Endothelial cell of umbilical vein (primary cell): Measurements from ENCODE around the gene ATPAF1. TPM values are rescaled to one million over a fixed set of nuclear protein-coding genes. Genes with fewer than 3 reads are reported as not detected.

ENCODE experiments used
- BruUV-seq: library from RNA; stranded (reverse); fragments of 400-500 nt; replicated peaks from 2 replicates; lab custom pipeline; 2021; lab: Mats Ljungman, UMichigan
- CTCF ChIA-PET: fragments of 300-600, 350-600 bp; sonication (Branson Sonifier 250); formaldehyde crosslinking; loops from one replicate; lab custom pipeline; 2021; ENCODE audit warnings: antibody characterized with exemption, inconsistent platforms; lab: Charles Lee
- POLR2A ChIA-PET: fragments of 300-600, 350-600 bp; sonication (Branson Sonifier 250); formaldehyde crosslinking; loops from one replicate; lab custom pipeline; 2021; ENCODE audit warnings: antibody characterized with exemption, inconsistent platforms; lab: Charles Lee
- DNase-seq: peaks from one replicate; pipeline ENCODE4 v3.0.0-alpha.2; 2011; ENCODE audit warnings: low read depth, low spot score
- FAIRE-seq: peaks from 2 replicates; lab custom pipeline; 2011; peaks lifted over from hg19 to GRCh38; lab: Jason Lieb, UNC
- H2AFZ ChIP-seq: 2 replicates; pipeline ENCODE4 v1.6.0; 2012; ENCODE audit warnings: low read depth, low read length, control low read depth, inconsistent platforms
- H3K27ac ChIP-seq: 2 replicates; pipeline ENCODE4 v1.5.1; 2011; ENCODE audit warnings: low read depth, mild to moderate bottlenecking, control low read depth, low read length, moderate library complexity; ENCODE audit not compliant: insufficient read depth
- H3K27me3 ChIP-seq, 2 experiments: 2 replicates each; pipeline versions ENCODE4 v1.6.0 to v1.6.1; 2011; ENCODE audit warnings: low read length in 2 of 2, mixed read lengths in 1 of 2; ENCODE audit not compliant: control insufficient read depth in 2 of 2, insufficient read depth in 2 of 2
- H3K36me3 ChIP-seq, 2 experiments: 2 replicates in 1 of 2; 3 replicates in 1 of 2; pipeline ENCODE4 v1.5.1; 2011; ENCODE audit warnings: low read length in 2 of 2, mild to moderate bottlenecking in 1 of 2, moderate library complexity in 1 of 2; ENCODE audit not compliant: control insufficient read depth in 2 of 2, insufficient read depth in 2 of 2; ENCODE audit errors: extremely low read depth in 1 of 2
- H3K4me1 ChIP-seq: 3 replicates; pipeline ENCODE4 v1.5.1; 2011; ENCODE audit warnings: mild to moderate bottlenecking, low read length; ENCODE audit not compliant: control insufficient read depth, insufficient read depth; ENCODE audit errors: extremely low read depth
- H3K4me2 ChIP-seq: 2 replicates; pipeline ENCODE4 v1.6.1; 2011; ENCODE audit warnings: low read length, control low read depth, mixed read lengths; ENCODE audit not compliant: insufficient read depth
- H3K4me3 ChIP-seq, 3 experiments: fragments of 200-600 bp in 1 of 3; sonication (generic), shearing (Covaris generic) in 1 of 3; replicated peaks in 1 of 3; 2 replicates each; pipeline ENCODE4 v1.5.1; 2011 to 2016; ENCODE audit warnings: control low read depth in 3 of 3, low read length in 3 of 3, mild to moderate bottlenecking in 2 of 3, inconsistent platforms in 1 of 3, low read depth in 1 of 3, moderate library complexity in 1 of 3; ENCODE audit not compliant: insufficient read depth in 1 of 3
- H3K79me2 ChIP-seq: 2 replicates; pipeline ENCODE4 v1.6.0; 2012; ENCODE audit warnings: low read length, inconsistent platforms; ENCODE audit not compliant: control insufficient read depth, insufficient read depth
- H3K9ac ChIP-seq: replicated peaks from 2 replicates; pipeline ENCODE3; 2011; ENCODE audit warnings: low read length, control low read depth; ENCODE audit not compliant: insufficient read depth; ENCODE audit errors: extremely low read depth
- H3K9me1 ChIP-seq: replicated peaks from 3 replicates; pipeline ENCODE4 v1.6.0; 2011; ENCODE audit warnings: mild to moderate bottlenecking, low read length; ENCODE audit not compliant: control insufficient read depth, insufficient read depth; ENCODE audit errors: extremely low read depth
- H3K9me3 ChIP-seq: replicated peaks from 2 replicates; pipeline ENCODE4 v1.5.1; 2012; ENCODE audit warnings: low read length, inconsistent platforms; ENCODE audit not compliant: control insufficient read depth, insufficient read depth
- H4K20me1 ChIP-seq: replicated peaks from 2 replicates; pipeline ENCODE3; 2011; ENCODE audit warnings: mild to moderate bottlenecking, low read length; ENCODE audit not compliant: control insufficient read depth, insufficient read depth; ENCODE audit errors: extremely low read depth
- EZH2 ChIP-seq: IDR thresholded peaks from 2 replicates; pipeline ENCODE4 v1.6.1; 2012; ENCODE audit warnings: borderline replicate concordance, low read depth, mild to moderate bottlenecking, moderate library complexity, low read length, inconsistent platforms; ENCODE audit not compliant: severe bottlenecking
- FOS ChIP-seq: IDR thresholded peaks from 2 replicates; pipeline ENCODE4 v1.6.1; 2011; ENCODE audit warnings: mild to moderate bottlenecking, low read length, moderate library complexity, borderline replicate concordance; ENCODE audit not compliant: insufficient read depth
- GATA2 ChIP-seq: IDR thresholded peaks from 2 replicates; pipeline ENCODE4 v1.7.0; 2011; ENCODE audit warnings: low read depth, mild to moderate bottlenecking, moderate library complexity, mixed read lengths, low read length; ENCODE audit not compliant: insufficient read length, insufficient read depth
- JUN ChIP-seq: IDR thresholded peaks from 2 replicates; pipeline ENCODE4 v1.6.1; 2011; ENCODE audit warnings: borderline replicate concordance, low read depth; ENCODE audit not compliant: insufficient read length, insufficient read depth
- MYC ChIP-seq: IDR thresholded peaks from one replicate; pipeline ENCODE4 v1.6.1; 2011; ENCODE audit warnings: mild to moderate bottlenecking, low read depth, low read length
- POLR2A ChIP-seq: IDR thresholded peaks from 2 replicates; pipeline ENCODE4 v1.6.1; 2012; ENCODE audit warnings: low read depth, mild to moderate bottlenecking, control low read depth, low read length
- POLR2AphosphoS5 ChIP-seq: IDR thresholded peaks from 2 replicates; pipeline ENCODE4 v1.6.1; 2012; ENCODE audit warnings: low read depth, mild to moderate bottlenecking, control low read depth, low read length, moderate library complexity; ENCODE audit not compliant: insufficient read depth
- dilution Hi-C: fragments of 300-500 bp; cut with MboI; formaldehyde crosslinking; loops from one replicate; pipeline ENCODE4 v1.15.0; 2019; ENCODE audit warnings: low sequenced_read_pairs; ENCODE audit not compliant: extremely low pct_ligation_motif_present
- intact Hi-C: fragments of 100-400 bp; cut with micrococcal nuclease; formaldehyde crosslinking; loops from one replicate; pipeline ENCODE4 v1.10.0; 2022
- polyA plus RNA-seq, 4 experiments: library from polyadenylated mRNA; depleted of rRNA in 3 of 4; stranded (reverse) in 3 of 4; unstranded in 1 of 4; fragments of >200 nt; gene quantifications; 2 replicates each; pipeline versions ENCODE4 v1.2.1 to v1.2.3, GENCODE V29; 2011 to 2012; ENCODE audit warnings: missing spikeins in 1 of 4
- total RNA-seq: library from RNA; stranded (reverse); gene quantifications from 2 replicates; pipeline ENCODE4 v1.2.3, GENCODE V29; 2021
- TF ChIP-seq, protein P1 (sequence below), 2 donors: IDR thresholded peaks; 1 replicate in 1 of 2; 2 replicates in 1 of 2; pipeline ENCODE4 v1.5.1; 2011; ENCODE audit warnings: low read length in 2 of 2, mild to moderate bottlenecking in 2 of 2, moderate library complexity in 2 of 2, control low read depth in 1 of 2, inconsistent platforms in 1 of 2, low read depth in 1 of 2; ENCODE audit not compliant: insufficient read depth in 1 of 2; ENCODE audit errors: extremely low read depth in 1 of 2
- TF ChIP-seq, protein P2 (sequence below): IDR thresholded peaks from 2 replicates; pipeline ENCODE4 v1.6.1; 2011; ENCODE audit not compliant: insufficient read depth, insufficient read length

Gene ATPAF1
- total and polyA plus RNA-seq, 2 donors (not counting 3 experiments of a cell fraction or from before 2014, with no cell fraction given), result 28.3 to 29.6 TPM

DNA sequence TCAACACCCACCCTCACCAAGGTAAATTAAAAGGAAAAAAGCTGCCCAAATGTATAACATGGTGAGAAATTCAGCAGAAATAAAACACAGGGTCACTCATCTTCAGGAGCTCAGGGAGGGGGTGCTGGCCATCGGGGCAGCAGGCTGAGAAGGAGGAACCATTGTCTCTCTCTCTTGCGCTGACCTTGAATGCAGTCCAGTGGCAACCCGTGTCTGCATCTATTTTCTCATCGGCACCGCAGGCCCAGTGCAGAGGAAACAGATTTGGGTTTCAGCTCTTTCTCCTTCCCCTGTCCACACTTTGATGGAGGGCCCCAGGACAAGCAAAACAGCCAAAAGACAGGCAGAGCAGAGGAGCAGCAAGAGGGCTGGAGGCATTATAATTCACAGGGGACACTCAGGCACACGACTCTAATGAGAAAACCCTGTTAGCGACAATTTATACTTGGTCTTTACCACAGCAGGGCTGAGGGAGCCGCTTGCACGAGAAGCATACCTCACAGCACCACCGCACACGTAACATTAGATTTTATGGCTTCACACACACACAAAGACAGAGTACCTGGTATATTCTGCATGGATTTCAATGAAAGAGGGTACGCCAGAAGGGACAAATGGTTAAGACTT lies 82.7 kb downstream of the ATPAF1 start:
- H3K36me3 ChIP-seq, result peaks cover 9 to 11% of the 10 kb centered on the region in 2 experiments
- POLR2A ChIA-PET, result no interaction called here
- no peak overlapping the region for H3K4me3 ChIP-seq
- no peaks in the 10 kb centered on the region for H3K79me2 ChIP-seq
- FAIRE-seq (no peak), DNase-seq (no peak)
- no peak overlapping the region for H3K9ac ChIP-seq
- no peak overlapping the region for H3K4me2 ChIP-seq
- H3K27me3 ChIP-seq, result no peaks in the 10 kb centered on the region
- H3K9me3 ChIP-seq, result no peaks in the 10 kb centered on the region
- intact Hi-C loops, result no loop called here
- CTCF ChIA-PET, result interaction anchor here (1.0 to 2.7 kb wide), 2 partner anchors 10 to 19 kb away, joined by 3 to 9 read pairs; partner anchors contain the start of gene MKNK1
- dilution Hi-C loops, result no loop called here
- H3K9me1 ChIP-seq, result no peaks in the 10 kb centered on the region
- H2AFZ ChIP-seq, result no peak overlapping the region
- H4K20me1 ChIP-seq, result no peaks in the 10 kb centered on the region
- no peaks in the 10 kb centered on the region for H3K4me1 ChIP-seq
- TF ChIP-seq MYC (no peak), EZH2 (no peak), POLR2AphosphoS5 (no peak), FOS (no peak), JUN (no peak), POLR2A (no peak), GATA2 (no peak)
- TF ChIP-seq, protein P1, sequence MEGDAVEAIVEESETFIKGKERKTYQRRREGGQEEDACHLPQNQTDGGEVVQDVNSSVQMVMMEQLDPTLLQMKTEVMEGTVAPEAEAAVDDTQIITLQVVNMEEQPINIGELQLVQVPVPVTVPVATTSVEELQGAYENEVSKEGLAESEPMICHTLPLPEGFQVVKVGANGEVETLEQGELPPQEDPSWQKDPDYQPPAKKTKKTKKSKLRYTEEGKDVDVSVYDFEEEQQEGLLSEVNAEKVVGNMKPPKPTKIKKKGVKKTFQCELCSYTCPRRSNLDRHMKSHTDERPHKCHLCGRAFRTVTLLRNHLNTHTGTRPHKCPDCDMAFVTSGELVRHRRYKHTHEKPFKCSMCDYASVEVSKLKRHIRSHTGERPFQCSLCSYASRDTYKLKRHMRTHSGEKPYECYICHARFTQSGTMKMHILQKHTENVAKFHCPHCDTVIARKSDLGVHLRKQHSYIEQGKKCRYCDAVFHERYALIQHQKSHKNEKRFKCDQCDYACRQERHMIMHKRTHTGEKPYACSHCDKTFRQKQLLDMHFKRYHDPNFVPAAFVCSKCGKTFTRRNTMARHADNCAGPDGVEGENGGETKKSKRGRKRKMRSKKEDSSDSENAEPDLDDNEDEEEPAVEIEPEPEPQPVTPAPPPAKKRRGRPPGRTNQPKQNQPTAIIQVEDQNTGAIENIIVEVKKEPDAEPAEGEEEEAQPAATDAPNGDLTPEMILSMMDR (IDR thresholded peaks at IDR 0.05; ENCODE audit: extremely low read depth in 1 of 2, insufficient read depth in 1 of 2, low read depth in 1 of 2, low read length in 2 of 2), result no peak
- TF ChIP-seq, protein P2, sequence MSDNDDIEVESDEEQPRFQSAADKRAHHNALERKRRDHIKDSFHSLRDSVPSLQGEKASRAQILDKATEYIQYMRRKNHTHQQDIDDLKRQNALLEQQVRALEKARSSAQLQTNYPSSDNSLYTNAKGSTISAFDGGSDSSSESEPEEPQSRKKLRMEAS, result no peak
- BruUV-seq, result no TSS peak
- H3K27ac ChIP-seq, result no peak overlapping the region
